SH-SY5Y (cell line): ENCODE data around the gene ATAD3C.

ENCODE experiments used
- GATA2 ChIP-seq: IDR thresholded peaks from 2 replicates; pipeline ENCODE4 v1.6.1; 2011; ENCODE audit warnings: mild to moderate bottlenecking, low read depth, low read length
- GATA3 ChIP-seq: IDR thresholded peaks from 2 replicates; pipeline ENCODE4 v1.6.1; 2011; ENCODE audit warnings: low read depth, mild to moderate bottlenecking, low read length, moderate library complexity

DNA sequence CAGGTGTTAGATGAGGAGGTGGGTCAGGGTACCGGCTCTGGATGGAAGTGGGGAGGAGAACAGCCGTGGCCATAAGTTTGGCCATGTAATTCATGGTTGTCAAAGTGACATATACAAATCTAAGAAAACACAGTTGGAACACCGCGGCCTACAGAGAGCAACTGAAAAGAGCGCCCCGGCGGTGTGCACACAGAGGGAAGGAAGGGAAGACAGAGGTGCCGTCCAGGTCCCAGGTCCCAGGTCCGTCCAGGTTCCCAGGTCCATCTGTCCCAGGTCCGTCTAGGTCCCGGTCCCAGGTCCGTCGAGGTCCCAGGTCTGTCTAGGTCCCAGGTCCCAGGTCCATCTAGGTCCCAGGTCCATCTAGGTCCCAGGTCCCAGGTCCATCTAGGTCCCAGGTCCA is 37.9 kb upstream of the ATAD3C start:
- TF ChIP-seq GATA3 (no peak), GATA2 (no peak)
